Vagina (tissue), 2 donors: ENCODE measurements around the gene RGS19. TPM values are rescaled to one million over a fixed set of nuclear protein-coding genes. Genes with fewer than 3 reads are reported as not detected.

Experiments used
- DNase-seq, 2 donors: peaks; one replicate each; pipeline ENCODE4 v3.0.0-alpha.2; 2017; ENCODE audit errors: extremely low spot score in 2 of 2
- H3K27ac ChIP-seq: fragments of 200-600 bp; sonication (generic); one replicate; pipeline ENCODE4 v1.5.1; 2019
- H3K27me3 ChIP-seq: fragments of 200-600 bp; sonication (generic); one replicate; pipeline ENCODE4 v1.5.1; 2019
- H3K36me3 ChIP-seq, 2 donors: fragments of 200-600 bp; sonication (generic); one replicate each; pipeline ENCODE4 v1.5.1; 2017 to 2019
- H3K4me1 ChIP-seq: fragments of 200-600 bp; sonication (generic); one replicate; pipeline ENCODE4 v1.5.1; 2019
- H3K4me3 ChIP-seq, 2 donors: fragments of 200-600 bp; sonication (generic); 1 replicate in 1 of 2; 2 replicates in 1 of 2; pipeline ENCODE4 v1.5.1; 2016 to 2019
- H3K9me3 ChIP-seq: fragments of 200-600 bp; sonication (generic); one replicate; pipeline ENCODE4 v1.5.1; 2019
- CTCF ChIP-seq, 3 experiments: fragments of 450-650 bp in 2 of 3; fragments of 200-600 bp in 1 of 3; sonication (generic) in 1 of 3; IDR thresholded peaks; one replicate each; pipeline ENCODE4 v1.5.1; 2017 to 2019; ENCODE audit warnings: antibody characterized with exemption in 3 of 3, mild to moderate bottlenecking in 2 of 3, moderate library complexity in 2 of 3
- POLR2A ChIP-seq, 2 donors: fragments of 450-650 bp; IDR thresholded peaks; one replicate each; pipeline ENCODE4 v1.6.1; 2017; ENCODE audit warnings: antibody characterized with exemption in 2 of 2, mild to moderate bottlenecking in 2 of 2, moderate library complexity in 2 of 2
- POLR2AphosphoS5 ChIP-seq, 2 donors: sonication (generic); formaldehyde crosslinking; IDR thresholded peaks; one replicate each; pipeline ENCODE4 v1.9.0; 2017; ENCODE audit warnings: antibody characterized with exemption in 2 of 2, mild to moderate bottlenecking in 2 of 2, low read depth in 1 of 2; ENCODE audit not compliant: insufficient read depth in 1 of 2
- intact Hi-C: fragments of 100-400 bp; cut with DNase I; formaldehyde crosslinking; loops from one replicate; pipeline ENCODE4 v1.15.1; 2023
- total RNA-seq: library from RNA; depleted of rRNA; stranded (reverse); fragments of >200 nt; gene quantifications from one replicate; pipeline ENCODE4 v1.2.3, GENCODE V29; 2016

The RGS19 gene
- total RNA-seq, 1 donor from 2014 or later = 20.6 TPM

DNA sequence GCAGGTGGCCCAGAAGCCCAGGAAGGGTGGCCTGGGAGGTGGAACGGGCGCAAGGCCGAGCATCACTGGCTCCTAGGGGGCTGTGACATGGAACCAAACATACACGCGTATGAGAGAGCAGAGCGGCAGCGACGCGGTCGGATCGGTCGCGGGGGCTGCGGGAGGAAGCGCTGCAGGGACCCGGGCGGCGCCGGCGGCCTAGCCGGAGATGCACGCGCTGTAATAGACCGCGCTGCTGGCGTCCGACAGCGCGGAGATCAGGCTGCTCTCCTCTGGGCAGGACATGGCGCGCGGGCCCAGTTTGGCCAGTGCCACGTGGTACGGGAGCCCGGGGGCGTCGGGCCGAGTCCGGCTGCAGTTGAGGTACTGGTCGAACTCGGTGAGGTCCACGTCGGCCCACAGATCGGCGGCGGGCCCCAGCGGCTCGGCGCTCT lies 31.3 kb downstream of the RGS19 start:
- Histone ChIP-seq H3K9me3 (no peaks in the 10 kb centered on the region), H3K27ac (no peak overlapping the region), H3K36me3 (no peaks in the 10 kb centered on the region), H3K27me3 (peaks cover 8% of the 10 kb centered on the region), H3K4me1 (peaks cover 12% of the 10 kb centered on the region), H3K4me3 (peak overlapping the region; percentile 39 to 42)
- TF ChIP-seq CTCF (IDR thresholded peaks at IDR 0.05) (no peak), POLR2AphosphoS5 (IDR thresholded peaks at IDR 0.05; ENCODE audit: insufficient read depth in 1 of 2, low read depth in 1 of 2) (no peak), POLR2A (IDR thresholded peaks at IDR 0.05) (no peak)
- no peak for DNase-seq
- intact Hi-C loops = no loop called here

- TF ChIP-seq CTCF (IDR thresholded peaks at IDR 0.05) (no peak), POLR2AphosphoS5 (IDR thresholded peaks at IDR 0.05; ENCODE audit: insufficient read depth in 1 of 2, low read depth in 1 of 2) (no peak), POLR2A (IDR thresholded peaks at IDR 0.05) (no peak)
- peaks cover 16% of the 10 kb centered on the region for H3K4me1 ChIP-seq
- no peak overlapping the region for H3K27ac ChIP-seq
Observed at GRCh38 chr20:64047046-64047389, 32.3 kb downstream of the RGS19 start.

DNA sequence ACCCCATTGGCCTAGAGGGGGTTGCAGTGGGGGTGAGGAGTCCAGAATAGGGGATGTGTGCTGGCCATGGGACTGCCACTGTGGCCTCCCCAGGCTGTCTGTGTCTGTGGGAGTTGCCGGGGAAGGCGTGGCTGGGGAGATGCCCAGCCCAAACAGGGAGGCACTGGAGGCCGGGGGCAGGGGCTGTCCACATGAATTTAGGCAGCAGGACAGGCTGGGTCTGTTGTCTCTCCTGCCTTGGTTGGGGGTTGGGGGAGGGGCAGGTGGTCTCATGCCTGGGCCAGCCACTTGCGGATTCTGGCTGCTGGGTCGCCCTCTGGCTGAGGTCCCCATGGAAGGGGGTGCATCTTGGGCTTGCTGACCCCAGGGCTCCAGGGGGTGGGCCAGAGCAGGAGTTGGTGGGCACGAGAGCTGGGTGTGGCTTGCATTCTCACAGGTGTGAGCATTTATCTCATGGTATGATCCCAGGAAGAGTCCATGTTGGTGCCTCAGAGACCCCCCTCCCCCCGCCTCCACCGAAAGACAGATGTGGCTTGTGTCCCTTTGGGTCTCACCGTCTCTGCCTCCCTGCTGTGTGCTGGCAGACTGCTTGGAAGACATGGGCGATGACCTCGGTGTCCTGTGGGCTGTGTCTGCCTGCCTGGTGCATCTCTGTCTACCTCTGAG lies 33.8 kb downstream of the RGS19 start:
- Histone ChIP-seq H3K4me1 (peaks cover 28% of the 10 kb centered on the region), H3K9me3 (no peaks in the 10 kb centered on the region), H3K27ac (no peak overlapping the region), H3K4me3 (no peak overlapping the region), H3K36me3 (no peaks in the 10 kb centered on the region), H3K27me3 (no peaks in the 10 kb centered on the region)
- intact Hi-C loops = no loop called here
- DNase-seq = no peak
- TF ChIP-seq POLR2A (IDR thresholded peaks at IDR 0.05) (no peak), CTCF (IDR thresholded peaks at IDR 0.05) (no peak), POLR2AphosphoS5 (IDR thresholded peaks at IDR 0.05; ENCODE audit: insufficient read depth in 1 of 2, low read depth in 1 of 2) (no peak)

More at GRCh38 chr20:64047046-64047389, 32.3 kb downstream of the RGS19 start:
- peak overlapping the region; percentile 16 to 39 for H3K4me3 ChIP-seq
- peaks cover 8% of the 10 kb centered on the region for H3K27me3 ChIP-seq
- intact Hi-C loops = no loop called here
- no peaks in the 10 kb centered on the region for H3K36me3 ChIP-seq
- no peaks in the 10 kb centered on the region for H3K9me3 ChIP-seq
- no peak for DNase-seq

GRCh38 chr20:64044484-64045247 lies 34.7 kb downstream of the RGS19 start:
- Histone ChIP-seq H3K4me1 (peaks cover 33% of the 10 kb centered on the region), H3K4me3 (no peak overlapping the region), H3K27me3 (no peaks in the 10 kb centered on the region), H3K36me3 (no peaks in the 10 kb centered on the region), H3K9me3 (no peaks in the 10 kb centered on the region), H3K27ac (no peak overlapping the region)
- no peak for DNase-seq
- intact Hi-C loops = no loop called here
- TF ChIP-seq CTCF (IDR thresholded peaks at IDR 0.05) (no peak), POLR2A (IDR thresholded peaks at IDR 0.05) (no peak), POLR2AphosphoS5 (IDR thresholded peaks at IDR 0.05; ENCODE audit: insufficient read depth in 1 of 2, low read depth in 1 of 2) (no peak)

- intact Hi-C loops = no loop called here
Observed at GRCh38 chr20:64043768-64044167, 35.5 kb downstream of the RGS19 start.

More at GRCh38 chr20:64043768-64044167, 35.5 kb downstream of the RGS19 start:
- no peak overlapping the region for H3K4me3 ChIP-seq
- no peaks in the 10 kb centered on the region for H3K9me3 ChIP-seq
- DNase-seq = no peak
- H3K27me3 ChIP-seq = no peaks in the 10 kb centered on the region
- H3K4me1 ChIP-seq = peaks cover 38% of the 10 kb centered on the region
- no peak overlapping the region for H3K27ac ChIP-seq
- TF ChIP-seq POLR2AphosphoS5 (IDR thresholded peaks at IDR 0.05; ENCODE audit: insufficient read depth in 1 of 2, low read depth in 1 of 2) (no peak), POLR2A (IDR thresholded peaks at IDR 0.05) (no peak), CTCF (IDR thresholded peaks at IDR 0.05) (no peak)
- H3K36me3 ChIP-seq = no peaks in the 10 kb centered on the region
